ENCODE data around the gene ERCC1. TPM values are rescaled to one million over a fixed set of nuclear protein-coding genes. Genes with fewer than 3 reads are reported as not detected.

ERCC1 gene
- polyA plus RNA-seq, 1 of the 3 experiments (the other 2 are of a cell fraction): 95.3 TPM

DNA sequence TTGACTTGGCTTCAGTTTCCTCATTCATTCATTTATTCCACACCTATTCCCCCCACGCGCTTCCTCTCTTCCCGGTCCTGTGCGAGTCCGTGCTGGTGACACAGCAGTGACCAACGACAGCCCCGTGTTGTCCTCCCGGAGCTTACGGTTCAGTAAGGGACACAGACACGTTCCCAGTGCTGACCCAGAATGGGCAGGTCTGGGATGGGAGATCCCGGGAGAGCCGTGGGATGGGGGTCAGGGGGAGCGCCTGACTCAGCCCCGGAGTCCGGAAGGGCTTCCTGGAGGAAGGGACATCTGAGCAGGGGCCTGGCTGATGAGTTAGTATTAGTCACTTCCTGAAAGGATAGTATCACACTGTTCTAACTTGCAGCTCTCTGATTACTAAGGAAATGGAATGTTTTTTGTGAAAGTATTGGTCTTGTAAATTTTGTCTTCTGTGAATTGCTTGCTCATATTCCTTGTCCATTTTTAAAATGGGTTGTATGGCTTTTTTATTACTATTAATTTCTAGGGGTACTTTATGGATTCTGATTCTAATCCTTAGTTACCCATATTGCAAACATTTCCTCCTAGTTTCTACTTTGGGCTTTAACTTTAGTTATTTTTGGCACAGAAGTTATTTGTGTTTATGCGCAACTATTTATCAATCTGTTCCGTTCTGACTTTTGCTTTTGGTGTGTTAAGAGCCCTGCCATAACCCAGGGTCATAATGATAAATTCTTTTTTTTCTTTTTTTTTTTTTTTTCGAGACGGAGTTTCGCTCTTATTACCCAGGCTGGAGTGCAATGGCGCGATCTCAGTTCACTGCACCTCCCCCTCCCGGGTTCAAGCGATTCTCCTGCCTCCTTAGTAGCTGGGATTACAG, 708 bp upstream of the ERCC1 start (continued):
- TF ChIP-seq TAF1 (IDR thresholded peaks at IDR 0.05; ENCODE audit: borderline replicate concordance, low read depth, low read length) (peak; percentile 58; the same call in 1 of the 2 replicates), MXI1 (IDR thresholded peaks at IDR 0.05; ENCODE audit: low read depth, low read length) (no peak), USF1 (IDR thresholded peaks at IDR 0.05; ENCODE audit: borderline replicate concordance, low read depth) (0 out of 2 replicates have a peak, but pooled peaks have one; percentile 21), RAD21 (IDR thresholded peaks at IDR 0.05; ENCODE audit: low read length) (no peak), EP300 (IDR thresholded peaks at IDR 0.05; ENCODE audit: borderline replicate concordance in 1 of 2, low read depth in 1 of 2, low read length in 1 of 2) (peak in 1 of 2 experiments; percentile 87; a peak in 2 of 4 replicates), JUND (IDR thresholded peaks at IDR 0.05) (peak; percentile 98)
- TF ChIP-seq, protein P1, sequence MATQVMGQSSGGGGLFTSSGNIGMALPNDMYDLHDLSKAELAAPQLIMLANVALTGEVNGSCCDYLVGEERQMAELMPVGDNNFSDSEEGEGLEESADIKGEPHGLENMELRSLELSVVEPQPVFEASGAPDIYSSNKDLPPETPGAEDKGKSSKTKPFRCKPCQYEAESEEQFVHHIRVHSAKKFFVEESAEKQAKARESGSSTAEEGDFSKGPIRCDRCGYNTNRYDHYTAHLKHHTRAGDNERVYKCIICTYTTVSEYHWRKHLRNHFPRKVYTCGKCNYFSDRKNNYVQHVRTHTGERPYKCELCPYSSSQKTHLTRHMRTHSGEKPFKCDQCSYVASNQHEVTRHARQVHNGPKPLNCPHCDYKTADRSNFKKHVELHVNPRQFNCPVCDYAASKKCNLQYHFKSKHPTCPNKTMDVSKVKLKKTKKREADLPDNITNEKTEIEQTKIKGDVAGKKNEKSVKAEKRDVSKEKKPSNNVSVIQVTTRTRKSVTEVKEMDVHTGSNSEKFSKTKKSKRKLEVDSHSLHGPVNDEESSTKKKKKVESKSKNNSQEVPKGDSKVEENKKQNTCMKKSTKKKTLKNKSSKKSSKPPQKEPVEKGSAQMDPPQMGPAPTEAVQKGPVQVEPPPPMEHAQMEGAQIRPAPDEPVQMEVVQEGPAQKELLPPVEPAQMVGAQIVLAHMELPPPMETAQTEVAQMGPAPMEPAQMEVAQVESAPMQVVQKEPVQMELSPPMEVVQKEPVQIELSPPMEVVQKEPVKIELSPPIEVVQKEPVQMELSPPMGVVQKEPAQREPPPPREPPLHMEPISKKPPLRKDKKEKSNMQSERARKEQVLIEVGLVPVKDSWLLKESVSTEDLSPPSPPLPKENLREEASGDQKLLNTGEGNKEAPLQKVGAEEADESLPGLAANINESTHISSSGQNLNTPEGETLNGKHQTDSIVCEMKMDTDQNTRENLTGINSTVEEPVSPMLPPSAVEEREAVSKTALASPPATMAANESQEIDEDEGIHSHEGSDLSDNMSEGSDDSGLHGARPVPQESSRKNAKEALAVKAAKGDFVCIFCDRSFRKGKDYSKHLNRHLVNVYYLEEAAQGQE (IDR thresholded peaks at IDR 0.05; ENCODE audit: low read depth, low read length): peak; percentile 73

- no peak for DNase-seq
- Histone ChIP-seq H3K36me3 (replicated peaks in 1 of 2; ENCODE audit: control insufficient read depth in 1 of 2, insufficient read depth in 2 of 2, low read length in 1 of 2) (peaks cover 4 to 13% of the 10 kb centered on the region in 2 experiments), H2AFZ (ENCODE audit: low read depth) (no peak overlapping the region), H3K9me3 (no peaks in the 10 kb centered on the region), H3K4me1 (ENCODE audit: control insufficient read depth in 1 of 2, insufficient read depth in 2 of 2, low read depth in 1 of 2, low read length in 1 of 2) (peaks cover 14 to 20% of the 10 kb centered on the region in 2 experiments), H3K9ac (peak overlapping the region; percentile 78), H3K9me2 (no peaks in the 10 kb centered on the region), H3K79me2 (ENCODE audit: insufficient read depth) (peaks cover 34% of the 10 kb centered on the region), H3K4me2 (peak overlapping the region; percentile 97), H3K4me3 (ENCODE audit: low read depth in 2 of 2, low read length in 1 of 2) (peak overlapping the region; percentile 67 to 85), H4K20me1 (ENCODE audit: insufficient read depth) (no peaks in the 10 kb centered on the region; the same call in 1 of the 2 replicates), H3K27me3 (ENCODE audit: insufficient read depth) (no peaks in the 10 kb centered on the region), H3K27ac (ENCODE audit: low read depth in 2 of 2, low read length in 1 of 2) (peak overlapping the region; percentile 92 to 100), H3F3A (replicated peaks; ENCODE audit: insufficient read depth) (peaks cover 39% of the 10 kb centered on the region)
- TF ChIP-seq POLR2AphosphoS5 (IDR thresholded peaks at IDR 0.05; ENCODE audit: low read depth, low read length) (no peak), NFIC (IDR thresholded peaks at IDR 0.05; ENCODE audit: borderline replicate concordance) (no peak), RCOR1 (IDR thresholded peaks at IDR 0.05; ENCODE audit: low read length) (no peak), SMC3 (IDR thresholded peaks at IDR 0.05; ENCODE audit: low read depth, low read length) (no peak), EP300 (IDR thresholded peaks at IDR 0.05; ENCODE audit: borderline replicate concordance in 1 of 2, low read depth in 1 of 2, low read length in 1 of 2) (no peak)
- ChIA-PET POLR2A (interaction anchor here (1.1 kb wide), 1 partner anchor 56 kb away, joined by 3 read pairs; no protein-coding TSS in a partner anchor), CTCF (interaction anchor here (3.0 to 4.7 kb wide), 3 partner anchors 16 to 63 kb away, joined by 21 to 57 read pairs (median 29); no protein-coding TSS in a partner anchor)
- WGBS (ENCODE audit: low lambda C conversion rate): 7% methylated on average over 19 of the region's 20 CpGs
Measured at GRCh38 chr19:45423033-45423588, 606 bp downstream of the ERCC1 start.

Measured in SK-N-SH (cell line).